GM18867 (cell line): ENCODE data around the gene RGS12.

Experiments used
- ATAC-seq: cut with Tn5 transposase; IDR thresholded peaks from one replicate; pipeline ENCODE4 v1.9.1; 2021; ENCODE audit warnings: mild to moderate bottlenecking, moderate library complexity; ENCODE audit not compliant: unreplicated experiment

RGS12 gene

GRCh38 chr4:3254302-3255131, 38.3 kb upstream of the RGS12 start:
- ATAC-seq = no peak

- ATAC-seq = no peak
Measured at GRCh38 chr4:3255611-3256186, 37.1 kb upstream of the RGS12 start.

GRCh38 chr4:3256230-3257102, 36.4 kb upstream of the RGS12 start:
- no peak for ATAC-seq

GRCh38 chr4:3257103-3257555, 35.7 kb upstream of the RGS12 start:
- ATAC-seq = no peak

GRCh38 chr4:3257556-3258482, 35.0 kb upstream of the RGS12 start:
- peak; percentile 54 for ATAC-seq

GRCh38 chr4:3261411-3262207, 31.2 kb upstream of the RGS12 start:
- ATAC-seq = no peak

GRCh38 chr4:3262208-3263052, 30.4 kb upstream of the RGS12 start:
- no peak for ATAC-seq

- ATAC-seq = no peak
Measured at GRCh38 chr4:3263053-3263875, 29.6 kb upstream of the RGS12 start.

- no peak for ATAC-seq
Measured at GRCh38 chr4:3263876-3264193, 29.0 kb upstream of the RGS12 start.

GRCh38 chr4:3266076-3266475, 26.7 kb upstream of the RGS12 start:
- no peak for ATAC-seq

GRCh38 chr4:3267576-3268394, 25.0 kb upstream of the RGS12 start:
- ATAC-seq = no peak

GRCh38 chr4:3268395-3269104, 24.3 kb upstream of the RGS12 start:
- ATAC-seq = no peak

- no peak for ATAC-seq
Measured at GRCh38 chr4:3269105-3269927, 23.5 kb upstream of the RGS12 start.

GRCh38 chr4:3269991-3270611, 22.7 kb upstream of the RGS12 start:
- ATAC-seq = no peak

GRCh38 chr4:3271131-3271530, 21.7 kb upstream of the RGS12 start:
- ATAC-seq = no peak
